HG03097 (cell line): ENCODE results near the gene C1orf159.
"Not testable (repeated sequence)": the region's sequence is repeated elsewhere in the genome, so short reads cannot be mapped to it uniquely, and the experiment has no call there.

Experiments used
- ATAC-seq: cut with Tn5 transposase; IDR thresholded peaks from one replicate; pipeline ENCODE4 v1.9.1; 2021; ENCODE audit not compliant: unreplicated experiment, low FRiP score

C1orf159 gene

DNA sequence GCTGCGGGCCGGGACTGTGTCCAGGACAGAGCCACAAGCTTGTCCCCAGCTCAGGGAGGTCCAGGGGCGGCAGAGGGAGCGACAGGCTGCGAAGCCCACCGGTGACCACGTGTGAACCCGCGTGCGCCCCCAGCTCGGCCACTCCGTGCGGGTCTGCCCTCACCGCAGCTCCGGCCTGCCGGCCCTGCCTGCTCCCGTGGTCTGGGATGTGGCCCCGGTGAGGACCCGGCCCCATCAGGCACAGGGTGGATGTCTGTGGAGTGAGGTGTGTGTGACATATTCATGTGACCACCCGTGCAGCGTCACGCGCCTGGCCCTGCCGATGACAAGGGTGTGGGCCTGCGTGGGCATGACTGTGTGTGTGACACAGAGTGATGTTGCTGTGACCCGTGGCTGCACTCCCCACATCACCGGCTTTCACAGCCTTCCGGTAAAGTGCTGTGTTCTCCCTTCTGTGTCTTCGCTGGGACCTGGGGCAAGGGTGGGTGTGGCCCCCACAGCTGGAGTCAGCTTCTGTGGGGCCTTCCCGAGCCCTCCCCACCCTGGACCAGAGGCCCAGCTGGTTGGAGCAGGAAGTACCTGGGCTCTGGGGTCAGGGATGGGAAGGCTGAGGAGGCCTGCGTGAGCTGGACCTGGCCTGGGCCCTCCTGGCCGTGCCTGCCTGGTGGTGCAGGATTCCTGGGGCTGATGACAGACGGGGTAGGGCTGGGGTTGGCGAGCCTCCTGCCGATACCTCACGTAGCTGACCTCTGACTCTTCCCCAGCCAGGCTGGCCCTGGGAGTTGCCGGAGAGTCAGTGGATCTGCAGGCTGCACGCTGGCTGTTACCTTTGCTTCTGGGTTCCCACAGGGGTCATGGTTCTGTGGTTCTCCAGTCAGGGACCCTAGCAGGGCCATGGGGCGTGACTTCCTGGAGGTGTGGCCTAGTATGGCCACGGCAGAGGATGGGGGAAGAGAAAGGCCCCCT lies 45.9 kb downstream of the C1orf159 start:
- ATAC-seq: no peak

DNA sequence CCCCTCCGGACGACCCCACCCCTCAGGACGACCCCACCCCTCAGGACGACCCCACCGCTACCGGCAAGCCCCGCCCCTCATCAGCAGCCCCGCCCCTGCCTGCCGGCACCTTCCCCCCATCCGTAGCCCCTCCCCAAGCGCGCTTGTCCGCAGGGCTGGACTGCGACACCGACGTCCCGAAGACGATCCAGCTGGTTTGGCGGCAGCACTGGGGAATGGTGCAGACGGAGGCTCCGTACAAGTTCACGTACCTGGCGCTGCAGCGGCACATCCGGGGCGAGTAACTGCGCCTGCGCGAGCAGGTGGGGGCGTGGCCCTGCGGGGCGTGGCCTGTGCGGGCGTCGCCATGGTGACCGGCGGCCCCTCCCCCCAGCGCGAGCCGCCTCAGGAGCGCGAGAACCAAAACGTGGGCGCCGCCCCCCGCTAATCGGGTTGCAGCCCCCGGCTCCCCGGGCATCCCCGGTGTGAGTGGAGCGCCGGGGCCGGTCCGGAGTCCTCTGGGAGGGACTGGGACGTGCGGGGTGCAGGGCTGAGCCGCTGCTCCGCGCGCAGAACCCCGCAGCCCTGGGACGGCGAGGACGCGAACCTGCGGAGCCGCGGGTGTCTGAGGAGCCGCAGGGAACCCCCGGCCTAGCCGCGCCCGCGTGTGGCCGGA lies 46.7 kb downstream of the C1orf159 start:
- peak; percentile 28 for ATAC-seq

DNA sequence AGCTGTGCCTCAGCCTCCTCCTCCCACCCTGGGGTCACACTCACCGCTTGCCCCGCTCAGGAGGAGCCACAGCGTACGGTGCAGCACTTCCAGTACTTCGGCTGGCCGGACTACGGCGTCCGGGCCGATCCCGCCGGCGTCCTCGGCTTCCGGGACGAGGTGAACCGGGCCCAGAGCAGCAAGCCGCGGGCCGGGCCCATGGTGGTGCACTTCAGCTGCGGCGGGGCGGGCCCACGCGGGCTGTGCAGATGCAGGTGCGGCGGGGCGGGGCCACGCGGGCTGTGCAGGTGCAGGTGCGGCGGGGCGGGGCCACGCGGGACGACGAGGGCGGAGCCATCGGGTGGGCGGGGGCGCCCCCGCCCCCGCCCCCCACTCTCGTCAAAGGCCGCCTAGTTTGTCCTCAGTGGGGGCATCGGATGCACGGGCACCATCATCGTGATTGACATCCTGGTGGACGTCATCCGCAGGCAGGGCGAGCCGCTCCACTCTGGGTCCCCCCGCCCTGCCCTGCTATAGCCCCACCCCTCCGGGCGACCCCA lies 47.3 kb downstream of the C1orf159 start:
- ATAC-seq: no peak

DNA sequence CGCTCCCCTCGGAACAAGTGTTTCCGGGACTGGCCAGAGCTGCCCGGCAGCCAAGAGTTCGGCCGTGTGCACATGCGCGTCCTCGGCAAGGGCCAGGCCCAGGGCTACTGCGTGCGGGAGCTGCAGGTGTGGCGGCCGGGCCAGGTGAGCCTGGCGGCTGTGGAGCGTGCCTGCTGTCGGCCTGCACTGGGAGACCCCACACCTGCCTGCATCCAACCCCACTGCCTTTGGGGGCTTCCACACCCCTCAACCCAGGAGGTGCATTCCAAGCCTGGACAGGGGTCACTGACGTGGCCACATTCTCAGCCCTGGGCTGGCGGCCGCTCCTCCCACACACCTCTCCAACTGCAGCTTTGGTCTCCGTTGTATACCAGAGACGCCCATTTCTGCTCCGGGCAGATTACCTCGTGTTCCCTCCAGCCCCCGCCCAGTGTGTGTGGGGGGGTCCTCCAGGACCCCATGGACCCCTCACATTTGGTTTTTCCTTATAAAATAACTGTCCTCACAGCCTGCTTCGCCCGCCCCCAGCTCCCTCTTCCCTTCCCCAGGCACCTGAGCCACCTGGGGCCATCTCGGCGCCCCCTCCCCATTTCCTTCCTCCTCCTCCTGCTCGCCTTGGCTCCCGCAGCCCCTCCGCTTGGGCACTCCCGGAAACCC lies 47.9 kb downstream of the C1orf159 start:
- no peak for ATAC-seq

DNA sequence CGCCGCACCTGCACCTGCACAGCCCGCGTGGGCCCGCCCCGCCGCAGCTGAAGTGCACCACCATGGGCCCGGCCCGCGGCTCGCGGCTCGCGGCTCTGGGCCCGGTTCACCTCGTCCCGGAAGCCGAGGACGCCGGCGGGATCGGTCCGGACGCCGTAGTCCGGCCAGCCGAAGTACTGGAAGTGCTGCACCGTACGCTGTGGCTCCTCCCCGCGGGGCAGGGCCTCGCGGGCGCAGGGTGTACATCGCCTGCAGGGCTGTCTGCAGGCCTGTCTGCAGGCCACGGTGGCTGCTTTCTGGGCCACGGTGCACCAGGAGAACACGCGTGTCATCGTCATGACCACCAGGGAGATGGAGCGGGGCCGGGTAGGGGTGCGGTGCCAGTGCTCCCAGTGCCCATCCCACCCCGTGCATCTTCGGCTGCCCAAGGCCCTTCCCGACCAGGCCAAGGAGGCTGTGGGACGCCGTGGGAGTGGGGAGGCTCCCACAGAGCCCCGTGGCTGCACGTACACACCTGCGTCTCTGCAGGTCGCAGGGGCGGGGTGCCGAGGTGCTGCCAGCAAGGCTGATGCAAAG lies 48.5 kb downstream of the C1orf159 start:
- ATAC-seq: no peak

DNA sequence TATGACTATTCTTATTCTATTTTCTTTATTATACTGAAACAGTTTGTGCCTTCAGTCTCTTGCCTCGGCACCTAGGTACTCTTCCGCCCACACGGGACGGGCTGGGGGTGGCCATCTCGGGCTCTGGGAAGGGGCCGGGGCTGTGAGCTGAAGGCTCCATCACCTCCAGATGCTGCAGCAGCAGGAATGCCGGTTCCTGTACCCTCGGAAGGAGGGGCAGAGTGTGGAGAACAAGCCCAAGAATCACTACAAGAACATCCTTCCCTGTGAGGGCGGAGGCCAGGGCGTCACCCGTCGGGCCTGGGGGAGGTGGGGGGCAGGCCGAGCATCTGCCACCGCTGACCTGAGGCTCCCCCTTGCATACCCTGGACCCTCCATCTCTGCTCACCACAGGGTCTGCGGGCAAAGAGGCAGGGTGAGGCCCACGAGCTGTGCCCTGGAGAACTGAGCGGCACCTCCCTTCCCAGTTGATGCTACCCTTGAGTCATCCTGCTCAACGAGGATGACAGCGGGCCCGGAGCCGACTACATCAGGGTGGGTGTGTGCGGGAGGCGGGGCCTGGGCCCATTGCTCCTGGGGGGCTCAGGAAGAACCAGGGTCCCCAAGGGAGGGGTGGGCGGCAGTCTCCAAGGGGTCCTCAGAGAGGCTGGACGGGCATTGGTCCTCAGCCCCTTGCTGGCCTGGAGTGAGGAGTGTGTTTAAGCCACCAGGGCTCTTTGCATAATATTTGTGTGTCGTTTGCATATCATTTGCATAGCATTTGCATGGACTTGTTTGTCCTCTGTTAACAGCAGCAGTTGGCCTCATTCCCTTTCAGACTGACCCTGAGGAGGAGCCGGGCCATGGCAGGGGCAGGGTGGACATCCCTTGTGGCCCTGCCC lies 49.2 kb downstream of the C1orf159 start:
- no peak for ATAC-seq

DNA sequence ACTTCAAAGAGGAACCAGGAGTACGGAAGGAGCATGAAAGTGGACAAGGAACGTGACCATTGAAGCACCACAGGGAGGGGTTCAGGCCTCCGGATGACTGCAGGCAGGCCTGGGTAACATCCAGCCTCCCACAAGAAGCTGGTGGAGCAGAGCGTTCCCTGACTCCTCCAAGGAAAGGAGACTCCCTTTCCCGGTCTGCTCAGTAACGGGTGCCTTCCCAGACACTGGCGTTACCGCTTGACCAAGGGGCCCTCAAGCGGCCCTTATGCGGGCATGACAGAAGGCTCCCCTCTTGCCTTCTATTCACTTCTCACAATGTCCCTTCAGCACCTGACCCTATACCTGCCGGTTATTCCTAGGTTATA lies 50.0 kb downstream of the C1orf159 start:
- not testable (repeated sequence) for ATAC-seq

DNA sequence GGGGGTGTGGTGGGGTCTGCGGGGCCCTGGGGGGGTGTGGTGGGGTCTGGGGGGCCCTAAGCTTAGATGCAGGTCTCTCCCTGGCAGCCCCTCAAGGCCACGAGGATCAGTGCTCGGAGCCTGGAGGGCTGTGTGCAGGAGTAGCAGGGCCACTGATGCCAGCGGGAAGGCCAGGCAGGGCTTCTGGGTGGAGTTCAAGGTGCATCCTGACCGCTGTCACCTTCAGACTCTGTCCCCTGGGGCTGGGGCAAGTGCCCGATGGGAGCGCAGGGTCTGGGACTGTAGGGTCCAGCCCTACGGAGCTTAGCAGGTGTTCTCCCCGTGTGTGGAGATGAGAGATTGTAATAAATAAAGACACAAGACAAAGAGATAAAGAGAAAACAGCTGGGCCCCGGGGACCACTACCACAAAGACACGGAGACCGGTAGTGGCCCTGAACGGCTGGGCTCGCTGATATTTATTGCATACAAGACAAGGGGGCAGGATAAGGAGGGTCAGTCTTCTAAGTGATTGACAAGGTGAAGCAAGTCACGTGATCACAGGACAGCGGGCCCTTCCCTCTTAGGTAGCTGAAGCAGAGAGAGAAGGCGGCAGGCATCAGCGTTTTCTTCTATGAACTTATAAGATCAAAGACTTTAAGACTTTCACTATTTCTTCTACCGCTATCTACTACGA lies 50.5 kb downstream of the C1orf159 start:
- ATAC-seq: no peak

DNA sequence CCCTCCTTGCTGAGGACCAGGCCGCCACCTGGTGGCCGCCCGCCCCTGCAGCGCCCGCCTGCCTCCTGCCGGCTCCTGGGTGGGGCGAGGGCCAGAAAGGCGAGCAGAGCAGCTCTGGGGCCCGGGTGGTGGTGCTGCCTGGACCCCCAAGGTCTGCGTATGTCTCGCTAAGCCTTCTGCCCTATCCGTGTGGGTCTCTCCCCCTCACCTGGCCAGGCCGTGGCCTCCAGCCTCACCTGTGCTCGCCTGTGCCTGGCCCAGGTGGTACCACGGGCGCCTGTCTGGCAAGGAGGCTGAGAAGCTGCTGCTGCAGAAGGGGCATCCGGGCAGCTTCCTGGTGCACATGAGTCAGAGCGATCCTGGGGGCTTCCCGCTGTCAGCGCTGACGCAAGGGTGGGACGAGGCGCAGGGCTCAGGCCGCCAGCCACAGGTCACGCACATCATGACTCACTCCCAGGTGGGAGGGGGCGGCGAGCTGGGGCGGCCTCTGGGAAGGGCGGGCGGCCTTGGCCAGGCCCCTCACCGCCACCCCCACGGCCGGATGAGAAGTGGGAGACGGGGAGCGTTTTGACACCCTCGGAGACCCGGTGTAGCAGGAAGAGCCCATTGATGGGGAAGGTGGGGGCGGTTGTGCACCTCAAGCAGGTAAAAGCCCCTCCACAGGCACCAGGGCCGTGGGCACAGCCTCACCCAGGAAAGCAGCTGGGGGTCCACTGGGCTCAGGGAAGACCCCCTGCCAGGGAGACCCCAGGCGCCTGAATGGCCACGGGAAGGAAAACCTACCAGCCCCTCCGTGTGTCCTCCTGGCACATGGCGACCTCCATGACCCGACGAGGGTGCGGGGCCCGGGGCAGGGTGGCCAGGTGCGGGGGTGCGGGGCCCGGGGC lies 51.7 kb downstream of the C1orf159 start:
- peak; percentile 40 for ATAC-seq

DNA sequence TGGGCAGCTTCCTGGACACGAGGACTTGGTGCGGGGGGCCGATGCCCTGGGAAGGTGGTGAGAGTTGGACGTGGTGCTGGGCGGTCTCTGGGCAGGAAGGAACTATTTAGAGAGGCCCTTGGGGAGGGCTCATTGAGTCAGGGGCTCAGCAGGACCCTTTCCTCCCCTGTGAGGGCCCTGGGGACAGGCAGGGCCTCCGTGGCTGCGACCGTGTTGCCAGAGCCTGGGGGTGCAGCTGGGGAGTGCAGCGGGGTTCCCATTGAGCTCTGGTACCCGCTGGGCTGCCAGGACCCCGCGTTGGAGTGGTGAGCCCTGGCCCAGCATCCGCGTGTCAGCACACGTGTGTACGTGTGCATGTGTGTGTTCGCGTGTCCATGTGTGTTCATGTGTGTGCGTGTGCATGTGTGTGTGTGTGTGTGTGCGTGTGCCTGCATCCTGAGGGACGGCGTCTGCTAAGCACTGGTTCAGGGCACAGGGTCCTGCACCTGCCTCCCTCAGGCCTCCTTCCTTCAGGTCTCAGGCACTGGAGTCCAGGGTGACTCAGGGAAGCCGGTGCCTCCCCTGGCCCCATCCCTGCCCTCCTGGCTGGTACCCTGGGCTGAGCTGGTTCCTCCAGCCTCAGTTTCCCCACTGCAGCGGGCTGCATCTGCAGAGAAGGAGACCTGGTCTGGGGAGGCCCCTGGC lies 52.5 kb downstream of the C1orf159 start:
- peak; percentile 1 for ATAC-seq

DNA sequence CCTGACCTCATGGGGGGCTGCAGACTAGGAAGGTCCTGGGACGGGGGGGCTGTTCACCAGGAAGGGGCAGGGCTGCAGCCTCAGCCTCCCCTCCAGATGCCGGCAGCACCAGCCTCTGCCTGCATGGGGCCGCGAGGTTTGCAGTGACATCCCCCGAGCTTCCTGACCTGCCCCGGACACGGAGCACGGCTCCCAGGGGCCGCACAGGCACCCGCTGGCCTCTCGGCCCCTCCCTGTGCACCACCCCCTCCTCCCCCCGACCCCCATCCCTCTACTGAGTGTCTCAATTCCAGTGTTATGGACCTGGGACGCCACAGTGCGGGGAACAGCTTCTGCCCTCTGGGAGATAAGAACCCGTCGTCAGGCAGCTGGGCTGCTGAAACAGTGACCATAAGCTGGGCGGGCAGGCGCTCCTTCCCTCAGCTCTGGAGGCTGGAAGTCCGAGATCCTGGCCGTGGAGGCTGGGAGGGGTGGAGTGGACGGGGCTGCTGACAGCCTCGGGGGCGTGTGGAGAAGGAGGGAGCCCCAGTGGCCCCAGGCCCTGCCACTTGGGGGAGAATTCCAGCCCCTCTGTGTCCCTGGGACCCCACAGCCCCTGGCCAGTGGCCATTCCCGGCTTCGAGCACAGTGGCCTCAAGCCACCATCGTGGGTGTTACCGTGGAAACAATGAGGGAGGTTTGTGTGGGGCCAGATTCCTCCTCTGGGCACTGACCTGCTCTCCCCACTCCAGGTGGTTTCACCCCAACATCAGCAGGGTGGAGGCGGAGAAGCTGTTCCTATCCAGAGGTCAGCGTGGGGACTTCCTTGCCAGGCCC lies 53.3 kb downstream of the C1orf159 start:
- no peak for ATAC-seq

DNA sequence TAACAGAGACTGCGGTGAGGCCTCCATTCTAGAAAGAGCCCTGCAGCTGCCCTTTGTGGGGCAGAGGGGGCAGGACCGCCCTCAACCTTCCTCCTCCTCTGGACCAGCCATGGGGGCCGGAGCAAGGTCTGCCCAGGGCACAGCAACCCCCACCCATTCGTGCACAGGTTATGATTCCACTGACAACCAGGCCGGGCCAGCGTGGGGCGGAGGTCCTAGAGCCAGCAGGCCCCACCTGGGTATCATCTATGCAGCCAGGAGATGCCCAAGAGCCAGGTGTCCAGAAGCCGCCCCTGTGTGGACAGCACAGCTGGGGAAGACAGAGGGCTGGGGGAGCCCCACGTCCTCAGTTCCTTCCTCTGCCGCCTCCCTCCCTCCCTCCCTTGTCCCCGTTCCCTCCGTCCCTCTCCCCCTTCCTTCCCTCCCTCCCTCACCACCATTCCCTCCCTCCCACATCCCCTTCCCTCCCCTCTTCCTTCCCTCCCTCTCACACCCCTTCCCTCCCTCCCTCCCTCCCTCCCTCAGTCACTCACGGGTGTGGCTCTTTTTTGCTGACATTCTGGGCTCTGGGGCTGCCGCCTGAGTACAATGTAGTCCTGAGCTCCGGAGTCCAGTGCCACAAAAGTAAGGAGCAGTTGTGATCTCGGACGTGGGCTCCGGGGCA lies 54.1 kb downstream of the C1orf159 start:
- no peak for ATAC-seq

DNA sequence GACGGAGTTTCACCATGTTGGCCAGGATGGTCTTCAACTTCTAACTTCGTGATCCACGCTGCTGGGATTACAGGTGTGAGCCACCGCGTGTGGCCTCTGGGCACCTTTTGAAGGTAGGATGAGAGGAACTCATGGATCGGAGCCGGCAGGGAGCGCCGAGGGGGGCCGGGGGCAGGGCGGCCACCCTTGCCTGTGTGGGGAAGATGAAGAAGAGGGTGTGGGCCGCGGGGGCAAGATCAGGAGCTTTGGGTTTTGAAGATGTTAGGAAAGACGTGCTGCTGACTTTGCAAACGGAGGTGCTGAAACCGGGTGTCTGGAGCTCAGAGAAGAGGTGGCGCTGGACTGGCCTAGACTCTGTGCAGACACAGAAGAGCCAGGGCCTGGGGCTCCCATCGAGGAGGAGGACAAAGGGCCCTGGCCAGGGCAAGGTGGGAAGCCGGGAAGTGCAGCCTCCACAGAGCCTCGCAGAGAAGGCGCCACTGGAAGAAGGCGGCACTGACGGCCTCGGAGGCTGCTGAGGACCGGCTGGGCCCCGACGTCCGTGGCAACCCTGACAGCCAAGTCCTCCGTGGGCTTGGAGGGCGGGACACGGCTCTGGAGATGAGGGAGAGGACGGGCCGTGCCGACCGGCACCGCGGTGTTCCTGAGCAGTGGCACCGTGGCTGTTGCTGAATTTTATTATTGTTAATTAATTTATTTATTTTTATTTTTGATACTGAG lies 55.4 kb downstream of the C1orf159 start:
- no peak for ATAC-seq

DNA sequence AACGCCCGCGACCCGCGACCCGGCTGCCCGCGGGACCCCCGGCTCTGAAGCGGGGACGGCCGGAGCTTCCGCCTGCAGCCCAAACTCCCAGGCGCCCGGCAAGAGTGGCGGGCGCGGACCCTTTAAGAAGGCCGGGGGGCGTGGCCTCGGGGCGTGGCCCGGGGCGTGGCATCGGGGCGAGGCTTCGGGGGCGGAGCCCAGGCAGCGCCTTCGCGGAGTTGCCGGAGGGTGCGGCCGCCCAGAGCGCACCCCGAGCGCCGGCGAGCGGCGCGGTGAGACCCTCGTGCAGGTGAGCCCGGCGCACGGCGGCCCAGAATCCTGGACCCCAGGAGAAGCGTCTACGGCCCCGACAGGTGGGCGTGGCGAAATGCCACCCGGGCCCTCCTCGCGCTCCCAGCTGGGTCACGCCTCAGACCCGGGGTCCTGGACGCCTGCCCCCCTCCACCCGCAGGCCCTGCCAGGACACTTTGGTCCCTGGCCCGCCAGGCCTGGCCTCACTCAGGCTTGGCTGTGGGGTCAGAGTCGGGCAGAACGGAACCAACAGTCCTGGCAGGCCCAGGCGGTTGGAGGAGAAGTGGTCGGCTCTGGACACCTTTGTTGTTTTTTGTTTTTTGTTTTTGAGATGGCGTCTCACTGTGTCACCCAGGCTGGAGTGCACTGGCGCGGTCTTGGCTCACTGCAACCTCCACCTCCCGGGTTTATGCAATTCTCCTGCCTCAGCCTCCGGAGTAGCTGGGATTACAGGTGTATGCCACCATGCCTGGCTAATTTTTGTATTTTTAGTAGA lies 56.2 kb downstream of the C1orf159 start:
- peak; percentile 51 for ATAC-seq

DNA sequence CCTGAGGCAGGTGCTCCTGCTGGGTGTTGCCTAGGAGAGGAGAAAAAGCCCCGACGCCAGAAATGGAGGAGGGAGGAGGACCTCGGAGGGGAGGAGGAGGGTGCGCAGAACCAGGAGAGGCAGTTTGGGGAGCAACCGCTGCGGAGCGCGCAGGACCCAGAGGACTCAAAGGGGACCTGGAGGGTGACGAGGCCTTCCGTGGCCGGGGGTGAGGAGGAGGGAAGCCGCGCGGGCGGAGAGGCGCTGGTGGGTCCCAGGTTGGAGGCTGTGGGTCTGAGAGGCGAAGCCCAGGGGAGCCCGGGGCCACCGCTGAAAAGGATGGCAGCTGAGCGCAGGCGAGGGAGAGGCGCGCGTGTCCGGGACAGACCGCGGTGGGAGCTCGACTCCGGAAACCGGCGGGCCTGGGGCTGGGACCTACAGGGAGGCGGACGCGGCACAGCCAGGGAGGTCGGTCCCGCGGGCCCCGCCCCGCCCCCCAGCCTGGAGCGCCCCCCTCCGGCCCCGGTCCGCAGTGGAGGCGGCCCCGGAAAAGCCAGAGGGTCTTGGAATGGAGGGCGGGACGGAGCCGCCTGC lies 56.9 kb downstream of the C1orf159 start:
- ATAC-seq: peak; percentile 26
